Measurements from ENCODE around the gene FOSL2. TPM values are rescaled to one million over a fixed set of nuclear protein-coding genes. Genes with fewer than 3 reads are reported as not detected.

The FOSL2 gene
- polyA plus RNA-seq, 3 donors, result 19.3 to 174 (median 113) TPM

GRCh38 chr2:28435241-28435640, 42.6 kb downstream of the FOSL2 start:
- WGBS, 3 donors, result 62 to 93% (median 64%) methylated on average over 4 of the region's 4 CpGs
- H3K27ac ChIP-seq (ENCODE audit: low read depth, low read length), result no peak overlapping the region

GRCh38 chr2:28435814-28436351, 43.2 kb downstream of the FOSL2 start:
- H3K27ac ChIP-seq (ENCODE audit: low read depth, low read length), result no peak overlapping the region
- WGBS, 3 donors, result 79 to 97% (median 90%) methylated on average over 4 of the region's 4 CpGs

- WGBS, 3 donors, result 71 to 79% (median 78%) methylated on average over 17 of the region's 17 CpGs
- no peak overlapping the region for H3K27ac ChIP-seq (ENCODE audit: low read depth, low read length)
Observed at GRCh38 chr2:28436525-28437051, 43.9 kb downstream of the FOSL2 start.

- 65 to 86% (median 67%) methylated on average over 18 of the region's 18 CpGs for WGBS, 3 donors
- H3K27ac ChIP-seq (ENCODE audit: low read depth, low read length), result no peak overlapping the region
Observed at GRCh38 chr2:28437149-28437835, 44.6 kb downstream of the FOSL2 start.

- 78 to 93% (median 79%) methylated on average over 5 of the region's 5 CpGs for WGBS, 3 donors
- H3K27ac ChIP-seq (ENCODE audit: low read depth, low read length), result no peak overlapping the region
Observed at GRCh38 chr2:28437918-28438317, 45.3 kb downstream of the FOSL2 start.

- WGBS, 3 donors, result 78 to 87% (median 87%) methylated on average over 13 of the region's 13 CpGs
- H3K27ac ChIP-seq (ENCODE audit: low read depth, low read length), result no peak overlapping the region
Observed at GRCh38 chr2:28438532-28439063, 45.9 kb downstream of the FOSL2 start.

GRCh38 chr2:28439127-28439526, 46.5 kb downstream of the FOSL2 start:
- no peak overlapping the region for H3K27ac ChIP-seq (ENCODE audit: low read depth, low read length)
- 88 to 92% (median 92%) methylated on average over 5 of the region's 5 CpGs for WGBS, 3 donors

GRCh38 chr2:28439763-28440162, 47.1 kb downstream of the FOSL2 start:
- no peak overlapping the region for H3K27ac ChIP-seq (ENCODE audit: low read depth, low read length)

GRCh38 chr2:28442328-28442727, 49.7 kb downstream of the FOSL2 start:
- no peak overlapping the region for H3K27ac ChIP-seq (ENCODE audit: low read depth, low read length)
- 76 to 84% (median 81%) methylated on average over 3 of the region's 3 CpGs for WGBS, 3 donors

More at GRCh38 chr2:28439763-28440162, 47.1 kb downstream of the FOSL2 start:
- WGBS, 3 donors, result 93 to 99% (median 95%) methylated on average over 14 of the region's 14 CpGs

- 83 to 91% (median 90%) methylated on average over 4 of the region's 4 CpGs for WGBS, 3 donors
Observed at GRCh38 chr2:28444956-28445355, 52.3 kb downstream of the FOSL2 start.

GRCh38 chr2:28445448-28446258, 53.0 kb downstream of the FOSL2 start:
- 65 to 77% (median 72%) methylated on average over 7 of the region's 7 CpGs for WGBS, 3 donors
- H3K27ac ChIP-seq (ENCODE audit: low read depth, low read length), result no peak overlapping the region

More at GRCh38 chr2:28444956-28445355, 52.3 kb downstream of the FOSL2 start:
- H3K27ac ChIP-seq (ENCODE audit: low read depth, low read length), result no peak overlapping the region

GRCh38 chr2:28446531-28446930, 53.9 kb downstream of the FOSL2 start:
- no peak overlapping the region for H3K27ac ChIP-seq (ENCODE audit: low read depth, low read length)

GRCh38 chr2:28447086-28447485, 54.4 kb downstream of the FOSL2 start:
- WGBS, 3 donors, result 66 to 84% (median 67%) methylated on average over 3 of the region's 3 CpGs
- H3K27ac ChIP-seq (ENCODE audit: low read depth, low read length), result no peak overlapping the region

- no peak overlapping the region for H3K27ac ChIP-seq (ENCODE audit: low read depth, low read length)
- 35 to 82% (median 42%) methylated on average over 8 of the region's 8 CpGs for WGBS, 3 donors
Observed at GRCh38 chr2:28447943-28448792, 55.5 kb downstream of the FOSL2 start.

- H3K27ac ChIP-seq (ENCODE audit: low read depth, low read length), result no peak overlapping the region
- 88 to 98% (median 94%) methylated on average over 3 of the region's 3 CpGs for WGBS, 3 donors
Observed at GRCh38 chr2:28448793-28449100, 56.1 kb downstream of the FOSL2 start.

- no peak overlapping the region for H3K27ac ChIP-seq (ENCODE audit: low read depth, low read length)
- 86 to 98% (median 91%) methylated on average over 6 of the region's 6 CpGs for WGBS, 3 donors
Observed at GRCh38 chr2:28449126-28449487, 56.4 kb downstream of the FOSL2 start.

- no peak overlapping the region for H3K27ac ChIP-seq (ENCODE audit: low read depth, low read length)
- WGBS, 3 donors, result 35 to 62% (median 37%) methylated on average over 17 of the region's 17 CpGs
Observed at GRCh38 chr2:28449488-28450395, 57.1 kb downstream of the FOSL2 start.

All from adipose tissue (tissue), 3 donors.